HG03558 (cell line): Measurements from ENCODE around the gene ANK3.

ENCODE experiments used
- ATAC-seq: cut with Tn5 transposase; IDR thresholded peaks from one replicate; pipeline ENCODE4 v1.9.1; 2021; ENCODE audit warnings: moderate number of reproducible peaks; ENCODE audit not compliant: unreplicated experiment; ENCODE audit errors: extremely low read depth

Gene ANK3

DNA sequence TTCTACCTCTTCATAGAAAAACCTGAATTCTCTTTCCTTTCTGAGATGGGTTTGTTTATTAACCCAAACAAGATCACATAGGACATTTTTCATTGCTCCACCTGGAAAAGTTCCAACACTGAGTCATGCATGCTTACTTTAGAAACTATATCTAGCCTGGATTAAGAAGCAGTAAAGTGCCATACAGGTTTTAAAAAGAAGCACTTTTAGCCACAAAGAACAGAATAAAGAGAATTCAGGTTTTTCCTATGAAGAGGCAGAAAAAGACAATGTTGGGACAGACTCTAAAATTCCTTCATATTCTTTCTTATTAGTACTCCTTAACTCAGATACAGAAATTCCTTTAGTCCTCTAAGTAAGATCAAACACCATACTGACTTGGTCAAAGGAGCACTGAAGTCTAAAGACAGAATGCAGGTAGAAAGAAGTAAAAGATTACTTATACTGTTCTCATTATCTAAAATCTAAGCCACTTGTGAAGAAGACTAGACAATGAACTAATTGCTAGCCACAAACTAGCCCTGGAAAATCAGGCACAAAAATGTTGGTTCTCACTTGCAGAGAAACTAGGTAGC lies 241.3 kb downstream of the ANK3 start:
- ATAC-seq, result no peak

DNA sequence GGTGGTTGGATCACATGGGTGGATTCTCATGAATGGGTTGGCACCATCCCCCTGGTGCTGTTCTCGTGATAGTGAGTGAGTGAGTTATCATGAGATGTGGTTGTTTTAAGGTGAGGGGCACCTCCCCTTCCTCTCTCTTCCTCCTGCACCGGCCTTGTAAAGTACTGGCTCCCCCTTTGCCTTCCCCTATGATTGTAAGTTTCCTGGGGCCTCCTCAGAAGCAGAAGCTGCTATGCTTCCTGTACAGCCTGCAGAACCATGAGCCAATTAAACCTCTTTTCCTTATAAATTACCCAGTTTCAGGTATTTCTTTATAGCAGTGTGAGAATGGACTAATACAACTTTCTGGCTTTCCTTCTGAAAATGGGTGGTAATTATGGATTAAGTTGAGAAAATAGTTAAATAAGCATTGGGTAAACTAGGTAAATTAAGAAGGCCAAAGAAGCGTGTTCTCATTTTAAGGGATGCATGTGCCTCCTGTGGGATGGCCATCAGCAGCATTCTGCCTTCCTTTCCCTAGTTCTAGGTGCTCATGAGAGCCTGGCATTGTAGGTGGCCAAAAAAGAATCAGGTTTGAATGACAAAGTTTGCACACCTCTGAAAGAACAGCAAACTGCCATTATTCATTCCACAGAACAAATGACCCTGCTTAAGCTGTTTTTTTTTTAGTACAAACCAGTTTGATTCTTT lies 242.0 kb downstream of the ANK3 start:
- no peak for ATAC-seq

DNA sequence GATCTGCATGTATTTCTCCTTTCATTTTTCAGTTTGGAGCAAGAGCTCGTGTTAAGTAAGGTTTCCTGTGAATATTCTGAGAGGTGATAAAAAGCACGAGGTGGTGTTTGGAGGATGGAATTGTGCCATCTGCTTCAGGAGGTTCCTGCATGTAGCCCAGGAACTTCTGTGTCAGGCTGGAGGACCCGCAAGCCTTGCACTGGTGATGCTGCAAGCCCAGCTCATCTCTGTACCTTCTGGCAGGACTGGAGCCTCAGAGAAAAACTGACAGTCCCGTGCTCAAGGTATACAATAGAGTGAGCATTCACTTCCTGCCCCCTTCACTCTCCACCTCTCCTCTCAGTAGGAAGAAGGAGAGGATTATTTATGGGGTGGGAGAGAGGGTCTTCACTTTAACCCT lies 242.7 kb downstream of the ANK3 start:
- no peak for ATAC-seq

DNA sequence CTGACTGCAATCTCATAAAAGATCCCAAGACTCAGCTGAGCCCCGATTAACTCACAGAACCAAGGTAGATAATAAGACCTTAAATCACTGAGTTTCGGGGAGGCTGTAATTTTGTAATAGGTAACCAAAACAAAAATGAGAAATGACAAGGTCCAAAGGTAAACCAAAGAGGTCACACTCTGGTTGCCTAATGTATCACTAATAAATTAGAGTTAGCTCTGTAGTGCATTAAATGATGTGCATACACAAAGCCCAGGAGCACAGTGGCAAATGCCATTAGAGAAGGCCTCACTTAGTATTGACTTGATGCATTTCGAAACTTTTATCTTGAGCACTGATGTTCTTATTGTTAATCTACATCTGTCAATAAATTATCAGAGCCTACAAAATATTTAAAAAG lies 245.6 kb downstream of the ANK3 start:
- ATAC-seq, result no peak

DNA sequence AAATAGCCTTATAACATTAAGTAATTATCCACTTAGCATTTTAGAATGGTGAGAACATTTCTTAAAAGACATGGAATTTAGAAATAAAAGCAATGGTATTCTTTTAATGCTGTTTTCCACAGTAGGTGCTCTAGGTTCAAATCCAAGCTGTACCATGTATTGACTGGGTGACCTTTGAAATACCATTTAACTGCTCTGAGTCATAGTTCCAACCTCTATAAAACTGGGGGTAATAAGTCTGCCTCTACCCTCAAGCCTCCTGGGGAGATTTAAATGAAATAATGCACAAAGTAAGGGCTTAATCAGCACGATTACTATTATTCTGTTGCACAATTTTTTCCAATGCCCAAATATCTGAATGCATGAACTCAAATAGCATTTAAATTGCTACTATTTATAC lies 246.9 kb downstream of the ANK3 start:
- no peak for ATAC-seq

DNA sequence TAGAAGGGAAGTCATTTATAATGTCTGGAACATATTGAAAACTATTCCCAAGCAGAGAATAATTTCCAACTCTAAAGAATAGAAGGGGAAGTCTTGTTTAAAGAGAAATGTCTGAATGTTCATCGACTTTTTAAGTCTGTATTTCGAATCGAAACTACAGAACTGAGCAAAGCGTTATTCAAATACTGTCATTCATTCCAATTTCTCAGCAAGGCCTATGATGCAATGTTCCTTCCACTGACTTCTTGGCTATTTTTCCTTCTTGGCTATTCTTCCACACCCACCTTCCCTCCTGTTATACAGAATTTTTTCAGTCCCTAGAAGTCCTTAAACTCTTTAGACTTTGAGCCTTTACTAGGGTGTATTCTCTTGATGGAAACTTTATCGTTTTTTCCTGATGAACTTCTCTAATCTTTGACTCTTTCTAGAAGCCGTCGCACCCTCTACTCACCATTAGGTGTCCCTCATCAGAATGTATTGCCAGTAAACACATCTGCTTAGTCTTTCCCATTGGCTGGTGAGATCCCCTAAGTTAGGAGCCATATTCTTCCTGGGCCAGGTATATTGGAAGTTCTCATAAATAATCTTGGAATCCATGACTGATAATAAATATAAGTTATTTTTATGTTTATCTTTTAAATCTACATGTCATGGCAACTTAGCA lies 247.6 kb downstream of the ANK3 start:
- no peak for ATAC-seq

DNA sequence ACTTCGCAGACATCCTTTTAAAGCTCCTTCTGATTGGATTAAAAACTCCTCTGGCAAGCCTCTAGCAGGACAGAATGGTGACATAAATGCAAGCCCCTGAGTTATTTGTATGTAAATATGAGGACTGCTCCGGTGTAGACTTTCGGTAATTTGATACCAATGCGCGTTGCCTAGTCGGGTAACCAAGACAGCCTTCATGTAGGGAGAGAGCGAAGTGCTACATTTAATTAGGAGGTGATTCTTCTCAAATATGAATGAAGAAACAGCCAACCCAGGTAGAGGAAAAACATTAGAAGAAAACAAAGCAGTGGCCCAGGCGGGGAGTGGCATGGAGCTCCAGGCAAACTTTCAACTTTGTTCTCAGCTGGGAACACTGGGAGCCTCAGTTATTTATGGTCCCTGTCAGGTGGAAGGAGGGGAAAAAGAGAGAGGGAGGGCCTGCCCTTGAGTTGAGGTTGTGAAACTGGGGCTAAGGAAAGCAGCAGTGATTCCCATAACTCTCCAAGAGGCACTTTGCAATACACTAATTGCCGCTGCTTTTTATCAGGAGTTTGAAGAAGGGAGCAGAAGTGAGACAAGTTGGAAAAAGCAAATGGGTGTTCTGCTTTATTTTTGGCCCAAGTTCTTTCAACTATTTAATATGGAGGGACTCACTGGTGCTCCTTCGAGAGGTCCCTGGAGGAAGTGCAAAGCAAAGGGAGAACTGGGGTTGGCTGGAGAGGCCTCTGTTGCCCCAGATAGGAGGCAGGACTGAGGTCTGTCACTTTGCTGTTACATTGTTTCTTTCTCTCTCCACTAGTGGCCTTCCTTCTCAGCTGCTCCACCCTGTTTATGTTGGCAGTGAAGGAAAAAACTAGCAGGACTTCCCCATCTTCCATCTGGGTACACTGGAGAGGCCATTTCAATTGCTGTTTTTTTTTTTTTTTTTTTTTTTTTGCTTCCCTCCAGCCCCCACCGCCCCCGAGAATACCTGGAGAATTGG lies 248.7 kb downstream of the ANK3 start:
- ATAC-seq, result no peak

DNA sequence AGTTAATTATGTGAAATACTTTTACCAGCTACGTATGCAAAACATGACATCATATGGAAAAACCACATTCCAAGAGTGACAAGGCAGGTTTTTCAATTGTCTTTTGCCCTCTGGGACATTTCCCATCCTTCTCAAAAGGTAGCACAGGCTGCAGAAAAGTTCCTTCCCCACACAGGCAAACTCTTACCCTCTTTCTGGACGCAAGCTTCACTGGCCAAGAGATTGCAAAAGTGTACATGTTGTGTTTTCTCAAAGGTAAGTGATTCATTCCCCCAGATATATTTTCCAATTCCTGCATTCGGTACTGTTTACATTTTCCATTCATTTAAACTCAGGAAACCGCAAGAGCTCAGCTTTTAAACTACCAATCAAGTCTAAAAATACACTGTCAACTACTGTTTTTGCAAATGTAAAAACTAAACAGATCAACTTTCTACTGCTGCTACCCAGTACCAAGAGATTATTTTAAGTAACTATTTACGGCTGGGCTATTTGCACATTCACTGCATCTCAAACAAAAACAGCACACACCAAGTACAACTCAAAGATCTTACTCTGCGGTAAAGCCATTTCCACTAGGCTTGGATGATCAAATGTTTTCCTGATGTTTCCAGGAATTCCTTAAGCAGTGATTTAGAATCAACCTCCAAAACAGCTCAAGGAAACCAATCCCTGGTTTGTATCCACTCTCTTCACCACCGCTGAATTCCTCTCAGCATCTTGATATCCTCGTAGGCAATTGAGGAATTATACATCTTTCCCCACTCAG lies 249.7 kb downstream of the ANK3 start:
- no peak for ATAC-seq

DNA sequence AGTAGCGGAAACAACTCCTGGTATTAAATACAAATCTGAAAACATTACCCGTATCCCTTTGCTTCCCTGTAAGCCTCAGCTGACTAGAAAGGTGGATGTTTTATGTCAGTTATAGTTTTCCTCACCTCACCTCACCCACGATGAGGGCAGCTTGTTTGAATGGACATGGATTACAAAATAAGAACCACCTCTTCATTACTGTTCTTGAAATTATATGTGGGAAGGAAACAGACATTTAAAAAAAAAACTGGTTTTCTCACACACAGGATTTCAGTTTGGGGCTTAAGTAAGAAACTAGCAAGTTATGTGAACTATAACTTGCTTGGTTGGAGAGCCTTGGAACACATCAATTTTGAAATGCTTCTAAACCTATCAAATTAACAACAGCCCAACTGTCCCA lies 250.4 kb downstream of the ANK3 start:
- no peak for ATAC-seq

DNA sequence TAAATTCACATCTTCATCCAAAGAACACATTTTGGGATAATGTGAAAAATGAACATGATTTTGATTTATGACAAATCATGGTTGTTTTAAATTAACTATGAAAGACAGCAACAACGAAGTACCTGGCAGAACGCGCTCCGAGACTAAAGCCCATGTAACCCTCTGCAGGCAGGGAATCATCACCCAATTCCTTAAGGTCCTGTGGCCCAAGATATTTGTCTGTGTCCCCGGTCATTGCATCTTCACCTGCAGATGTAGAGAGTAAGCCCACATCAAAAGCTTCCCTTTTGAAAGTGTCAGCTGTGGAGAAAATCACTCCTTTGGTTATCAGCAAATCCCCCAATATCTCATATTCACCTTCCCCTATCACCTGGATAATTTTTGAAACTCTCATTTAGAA lies 250.8 kb downstream of the ANK3 start:
- no peak for ATAC-seq

DNA sequence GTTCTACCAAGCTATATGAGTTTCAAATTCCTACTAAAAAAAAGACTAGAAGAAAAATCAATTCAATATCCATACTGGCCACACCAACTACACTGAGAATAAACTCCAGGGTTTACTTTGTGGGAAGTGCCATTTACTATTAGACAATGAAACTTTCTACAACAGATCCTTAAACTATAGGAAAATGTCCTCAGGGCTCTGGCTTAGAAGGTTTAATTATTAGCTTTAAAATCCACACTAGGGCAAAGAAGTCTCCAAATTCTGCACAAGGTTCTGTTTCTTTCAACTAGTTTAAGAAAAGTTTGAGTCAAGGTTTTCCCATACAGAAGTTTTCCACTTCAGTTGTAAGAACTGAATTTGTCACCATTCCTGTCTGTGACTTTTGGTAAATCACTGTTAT lies 251.6 kb downstream of the ANK3 start:
- ATAC-seq, result no peak

DNA sequence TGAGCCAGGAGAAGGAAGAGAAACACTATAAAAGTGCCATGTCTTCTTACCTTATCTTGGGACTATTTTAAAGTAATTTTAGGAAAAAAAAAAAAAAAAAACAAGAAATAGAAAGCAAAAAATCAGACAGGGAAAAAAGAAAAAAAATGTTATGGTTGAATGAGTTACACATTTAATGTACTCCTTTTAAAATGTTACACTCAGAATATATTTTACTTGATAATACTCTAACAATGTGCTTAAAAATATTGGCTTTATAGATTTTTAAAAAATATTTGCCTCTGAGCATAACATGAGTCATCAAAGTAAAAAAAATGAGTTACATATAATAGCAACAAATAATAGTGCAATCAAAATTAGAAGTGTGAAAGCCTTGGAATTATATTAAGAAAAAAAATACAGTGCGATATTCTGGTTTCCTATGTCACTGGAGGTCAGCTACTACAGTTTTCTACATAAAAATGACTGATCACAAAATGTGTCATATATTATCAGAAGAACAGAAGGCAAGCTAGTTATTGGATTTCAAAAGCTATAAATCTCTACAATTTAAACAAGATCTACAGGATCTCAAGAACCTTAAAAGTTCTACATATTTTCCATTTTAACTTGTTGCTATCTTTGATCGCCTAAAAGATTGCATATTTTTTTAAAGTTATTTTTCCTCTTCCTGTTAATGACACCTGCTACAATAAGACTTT lies 252.2 kb downstream of the ANK3 start:
- ATAC-seq, result no peak

DNA sequence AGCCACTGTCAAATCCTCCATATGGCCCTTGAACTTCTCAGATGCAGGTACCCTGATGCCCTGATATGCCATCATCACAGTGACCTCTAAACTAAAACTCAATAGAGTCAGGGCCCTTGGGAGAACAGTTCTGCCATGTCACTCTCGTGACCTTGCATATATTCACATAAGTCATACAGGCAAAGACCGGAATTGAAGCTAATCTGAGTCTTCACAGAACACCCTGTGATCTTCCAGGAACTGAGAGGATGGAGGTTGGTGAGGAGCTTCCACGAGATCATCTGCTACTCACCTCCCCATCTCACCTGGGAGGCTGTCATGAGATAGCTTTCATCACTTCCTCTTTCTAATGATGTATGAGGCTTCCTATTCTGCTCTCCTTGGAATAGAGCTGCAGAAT lies 254.7 kb downstream of the ANK3 start:
- no peak for ATAC-seq

DNA sequence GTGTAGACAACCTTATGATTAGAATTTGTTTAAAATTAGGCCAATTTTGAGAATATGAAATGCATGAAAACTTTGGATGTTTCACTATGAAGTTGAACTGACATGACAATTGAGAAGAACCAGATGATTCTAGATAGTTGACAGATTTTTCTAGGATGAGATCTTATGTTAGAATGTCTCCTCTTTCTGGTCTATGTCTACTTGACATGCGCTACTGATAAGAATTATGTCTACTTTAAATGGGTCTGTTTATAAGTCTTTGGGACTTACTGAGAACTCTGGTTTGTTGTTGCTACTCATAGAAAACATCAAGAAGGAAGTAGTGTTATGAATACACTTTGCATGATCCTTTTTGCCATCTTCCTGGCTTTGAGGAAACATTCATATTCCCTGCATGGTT lies 255.1 kb downstream of the ANK3 start:
- ATAC-seq, result no peak

DNA sequence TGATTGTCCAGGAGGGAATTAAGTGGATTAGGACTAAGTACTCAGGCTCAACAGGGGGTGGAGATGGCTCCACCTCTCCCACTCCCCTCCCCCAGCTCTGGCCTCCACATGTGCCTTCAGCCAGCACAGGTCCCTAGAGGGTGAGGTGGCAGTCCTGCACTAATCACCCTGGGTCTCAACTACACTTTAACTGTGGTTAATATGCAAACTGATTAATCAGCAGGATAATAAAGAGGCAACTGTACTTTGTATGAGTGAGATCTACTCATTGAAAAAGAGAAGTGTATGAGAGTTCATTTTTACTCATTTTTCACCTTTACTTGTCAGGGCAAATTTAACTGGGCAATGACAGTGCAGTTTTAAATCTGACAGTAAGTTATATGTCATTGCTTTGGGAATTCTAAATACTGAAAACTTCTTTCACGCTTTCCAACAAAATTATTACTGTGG lies 259.5 kb downstream of the ANK3 start:
- ATAC-seq, result peak; percentile 43

DNA sequence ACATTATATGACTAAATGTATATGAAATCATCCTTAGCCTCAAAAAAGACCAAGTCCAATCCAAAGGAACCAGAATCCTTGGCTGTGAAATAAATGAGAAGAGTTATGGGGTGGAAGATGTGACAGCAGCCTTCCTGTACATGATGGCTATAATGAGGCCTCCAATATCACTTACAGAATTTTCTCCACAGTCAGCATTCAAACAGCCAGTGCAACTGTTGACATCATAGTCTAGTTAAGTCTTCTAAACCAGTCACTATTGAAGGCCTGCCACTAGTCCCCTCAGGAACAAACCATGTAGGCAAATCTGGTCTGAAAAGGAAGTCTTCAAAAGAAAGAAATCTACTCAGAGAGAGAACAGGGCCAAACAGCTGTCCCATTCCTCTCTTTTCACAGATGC lies 263.8 kb downstream of the ANK3 start:
- no peak for ATAC-seq

DNA sequence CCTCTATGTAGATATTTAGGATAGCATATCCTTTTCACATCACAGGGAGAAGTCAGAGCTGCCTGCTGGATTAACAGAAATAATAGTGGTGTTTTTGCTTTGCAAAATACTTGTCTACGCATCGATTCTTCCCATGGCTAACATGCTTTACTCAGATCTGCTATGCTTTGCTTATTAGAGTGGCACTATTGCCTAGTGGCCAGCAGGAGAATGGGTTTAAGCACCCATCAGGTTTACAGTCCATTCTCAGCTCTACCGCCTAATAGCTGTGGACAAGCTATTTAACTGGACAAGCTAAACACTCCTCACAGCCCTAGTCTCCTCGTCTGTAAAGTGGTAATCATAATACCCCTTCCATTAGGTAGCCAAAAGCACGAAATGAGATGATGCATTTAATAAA lies 265.1 kb downstream of the ANK3 start:
- no peak for ATAC-seq

DNA sequence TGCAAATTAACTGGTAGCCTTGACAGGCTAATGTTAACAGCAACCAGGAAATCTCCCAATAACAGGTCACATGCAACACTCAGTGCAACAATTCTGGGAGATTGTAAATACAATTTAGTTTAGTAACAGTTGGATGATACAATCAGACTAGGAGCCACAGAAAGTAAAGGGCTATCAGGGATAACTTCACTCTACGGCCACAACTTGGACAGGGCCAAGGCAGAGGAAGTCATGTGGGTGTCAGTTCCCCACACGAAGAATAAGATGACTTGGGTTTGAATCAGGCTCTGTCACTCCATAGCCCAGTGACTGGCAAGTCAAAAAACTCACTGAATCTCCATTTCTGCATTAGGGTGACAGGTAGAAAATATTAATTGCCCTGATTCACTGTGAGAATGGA lies 266.0 kb downstream of the ANK3 start:
- no peak for ATAC-seq

DNA sequence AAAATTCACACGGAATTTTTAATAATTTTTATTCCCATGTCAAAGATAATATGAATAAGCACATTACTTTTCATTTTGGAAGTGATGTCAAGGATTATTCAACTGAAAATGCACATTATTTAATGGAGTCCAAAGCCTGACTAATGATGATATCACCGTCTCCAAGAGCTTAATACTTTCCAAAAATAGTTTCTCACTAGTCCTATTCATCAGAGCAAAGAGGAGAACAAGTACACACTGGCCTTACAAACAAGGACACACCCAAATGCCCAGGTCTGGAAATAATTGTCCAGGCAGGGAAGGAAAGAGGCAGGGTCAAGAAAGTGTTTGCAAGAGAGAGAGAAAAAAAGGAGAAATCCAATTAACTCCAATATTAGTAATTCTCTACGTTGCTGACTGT lies 266.5 kb downstream of the ANK3 start:
- ATAC-seq, result no peak
